Stimulated activated CD4-positive, alpha-beta T cell treated with anti-CD3 and anti-CD28 coated beads, Interleukin-2, amount 100 ng/mL, for 48 hours (primary cell): ENCODE measurements around the gene SLC10A2.

ENCODE experiments used
- DNase-seq, 2 donors: peaks; one replicate each; pipeline ENCODE4 v3.0.0-alpha.2; 2020

SLC10A2 gene

DNA sequence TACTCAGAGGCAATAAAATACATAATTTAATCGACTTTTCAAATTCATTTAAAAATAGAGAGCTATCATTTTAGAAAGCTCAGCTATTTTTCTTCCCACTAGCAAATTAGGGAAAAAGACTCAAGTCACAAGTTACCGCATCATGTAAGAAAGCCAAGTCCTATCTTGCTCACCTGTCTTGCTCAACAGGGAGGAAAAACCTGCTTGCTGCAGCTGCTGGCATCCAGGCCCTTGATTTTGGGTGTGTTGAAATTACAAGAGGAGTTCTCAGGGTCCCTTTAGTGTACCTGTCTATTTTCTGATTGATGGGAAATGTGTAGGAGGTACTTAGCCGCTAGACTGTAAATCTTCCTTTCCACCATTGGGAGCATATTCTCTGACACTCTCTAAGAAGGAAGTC is 22.2 kb downstream of the SLC10A2 start:
- DNase-seq: no peak

- DNase-seq: no peak
These were observed 26.2 kb downstream of the SLC10A2 start for GRCh38 chr13:103040006-103040405.

- no peak for DNase-seq
These were observed 27.0 kb downstream of the SLC10A2 start for GRCh38 chr13:103039183-103039582.

DNA sequence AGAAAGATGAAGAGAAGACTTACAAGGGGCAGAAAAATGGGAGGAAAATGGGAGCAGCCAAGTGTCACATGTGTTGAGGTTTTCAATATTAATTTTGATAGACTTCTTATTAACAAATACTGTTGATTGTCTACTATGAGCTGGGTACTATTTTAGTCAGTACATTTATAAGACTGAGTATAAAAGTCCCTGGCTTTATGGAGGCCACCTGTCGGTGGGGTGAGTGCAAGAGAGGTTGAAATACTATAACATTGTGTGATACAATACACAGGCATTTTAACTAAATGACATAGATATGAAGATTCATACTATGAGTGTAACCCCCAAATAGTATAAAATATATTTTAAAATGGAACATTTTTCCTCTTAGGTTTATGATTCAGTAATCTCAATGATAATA is 29.9 kb downstream of the SLC10A2 start:
- DNase-seq: no peak

GRCh38 chr13:103033999-103034398 is 32.2 kb downstream of the SLC10A2 start:
- DNase-seq: no peak

GRCh38 chr13:103031332-103031873 is 34.8 kb downstream of the SLC10A2 start:
- DNase-seq: no peak

DNA sequence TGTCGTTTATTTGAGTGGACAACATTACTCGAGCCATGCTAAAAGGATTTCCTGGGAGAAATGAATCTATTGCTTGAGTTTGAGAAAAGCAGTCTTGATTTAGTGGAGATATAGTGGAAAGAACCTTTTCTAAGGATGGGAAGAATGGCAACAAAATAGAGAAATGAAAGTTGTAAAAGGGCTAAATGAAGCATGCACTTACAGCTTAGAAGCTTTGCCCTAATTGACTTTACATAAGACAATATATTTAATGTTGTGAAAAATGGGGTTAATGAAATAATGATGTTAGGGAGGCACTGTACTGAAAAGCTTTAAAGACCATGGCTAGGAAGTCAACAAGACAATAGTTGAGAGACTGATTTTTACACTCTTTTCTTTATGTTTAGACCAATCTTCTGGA is 35.4 kb downstream of the SLC10A2 start:
- DNase-seq: no peak

DNA sequence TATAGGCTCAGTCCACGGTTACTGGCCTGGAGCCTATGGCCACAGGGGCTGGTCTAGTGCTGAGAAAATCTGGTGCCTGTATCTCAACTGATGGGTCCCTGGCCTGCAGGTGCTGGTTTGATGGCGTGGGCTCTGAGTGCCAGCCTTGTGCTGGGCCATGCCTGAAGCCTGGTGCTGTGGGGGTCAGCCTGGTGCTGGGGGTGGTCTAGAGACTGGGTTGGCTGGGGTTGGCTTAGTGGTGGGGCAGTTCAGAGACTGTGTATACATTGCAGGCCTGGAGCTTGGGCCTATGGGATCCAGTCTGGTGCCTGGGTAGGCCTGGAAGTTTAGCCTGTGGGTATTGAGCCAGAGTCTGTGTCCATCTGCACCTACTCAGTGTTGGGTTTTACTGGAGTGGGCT is 36.4 kb downstream of the SLC10A2 start:
- DNase-seq: no peak

GRCh38 chr13:103022336-103022735 is 43.9 kb downstream of the SLC10A2 start:
- DNase-seq: no peak

- DNase-seq: no peak
These were observed 47.7 kb downstream of the SLC10A2 start for GRCh38 chr13:103018556-103018955.

DNA sequence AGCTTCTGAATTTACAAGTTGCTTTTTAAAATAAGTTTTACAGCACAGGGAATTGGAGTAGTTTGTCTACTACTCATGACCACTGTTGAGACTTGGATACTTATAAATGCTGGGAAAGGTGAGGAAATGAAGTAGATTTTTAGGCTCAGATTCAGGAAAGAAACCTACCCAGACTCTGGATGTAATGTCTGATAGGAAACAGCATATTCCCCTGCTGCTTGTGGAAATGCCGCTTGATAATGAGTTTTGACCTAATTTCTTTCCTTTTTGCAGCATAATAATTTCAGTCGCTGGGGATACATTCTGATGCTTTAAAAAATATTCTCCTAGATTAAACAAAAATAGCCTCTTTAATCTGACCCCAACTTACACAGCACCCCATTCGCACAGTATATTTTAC is 53.6 kb downstream of the SLC10A2 start:
- DNase-seq: no peak

GRCh38 chr13:103009051-103009840 is 57.0 kb downstream of the SLC10A2 start:
- no peak for DNase-seq

DNA sequence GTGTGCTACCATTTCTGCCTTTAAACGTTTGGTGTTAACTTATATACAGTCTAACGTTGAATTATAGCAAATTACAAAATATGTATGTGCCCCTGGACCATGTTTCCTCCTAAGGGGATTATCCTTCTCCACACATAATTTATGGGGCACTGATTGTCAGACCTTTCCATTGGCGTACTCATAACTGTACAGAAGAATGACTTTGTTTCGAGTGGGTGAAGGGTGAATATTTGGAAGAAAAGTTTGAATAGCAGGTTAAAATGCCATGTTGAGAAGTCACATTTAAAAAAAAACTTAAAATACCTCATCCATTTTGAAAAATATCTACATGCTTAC is 58.8 kb downstream of the SLC10A2 start:
- no peak for DNase-seq

DNA sequence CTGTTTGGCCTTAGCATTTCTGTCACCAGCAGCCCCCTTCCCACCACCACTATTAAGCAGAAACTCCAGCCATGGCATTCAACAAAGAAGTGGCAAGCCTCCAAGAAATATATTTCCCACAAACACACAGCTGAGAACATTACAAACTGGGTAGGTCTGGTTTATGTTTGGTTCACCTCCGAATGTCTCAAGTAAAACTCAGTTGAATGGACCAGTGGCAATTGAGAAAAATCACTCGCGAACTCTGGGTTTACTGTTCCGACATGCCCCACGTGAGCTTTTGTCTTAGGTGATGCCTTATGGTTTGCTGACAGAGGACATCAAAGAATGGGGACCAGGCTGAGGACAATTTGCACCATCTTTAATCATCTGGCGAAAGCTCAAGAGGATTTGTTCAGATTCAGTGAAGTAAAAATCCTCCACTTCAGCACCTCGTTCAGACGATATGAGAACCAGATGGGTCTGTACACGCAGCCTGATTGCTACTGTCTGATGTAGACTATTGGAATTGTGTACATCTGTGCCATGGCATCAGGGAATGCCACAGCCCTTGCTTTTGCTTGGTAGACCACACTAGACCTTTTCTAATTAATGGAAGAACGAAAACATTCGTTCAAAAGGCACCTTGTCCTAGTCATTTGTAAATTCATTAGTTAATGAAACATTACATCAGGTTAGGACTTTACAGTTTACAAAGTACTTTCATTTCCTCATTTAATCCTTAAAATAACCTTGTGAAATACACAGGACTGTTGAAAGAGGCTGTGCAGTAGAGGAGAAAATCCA is 59.4 kb downstream of the SLC10A2 start:
- no peak for DNase-seq

DNA sequence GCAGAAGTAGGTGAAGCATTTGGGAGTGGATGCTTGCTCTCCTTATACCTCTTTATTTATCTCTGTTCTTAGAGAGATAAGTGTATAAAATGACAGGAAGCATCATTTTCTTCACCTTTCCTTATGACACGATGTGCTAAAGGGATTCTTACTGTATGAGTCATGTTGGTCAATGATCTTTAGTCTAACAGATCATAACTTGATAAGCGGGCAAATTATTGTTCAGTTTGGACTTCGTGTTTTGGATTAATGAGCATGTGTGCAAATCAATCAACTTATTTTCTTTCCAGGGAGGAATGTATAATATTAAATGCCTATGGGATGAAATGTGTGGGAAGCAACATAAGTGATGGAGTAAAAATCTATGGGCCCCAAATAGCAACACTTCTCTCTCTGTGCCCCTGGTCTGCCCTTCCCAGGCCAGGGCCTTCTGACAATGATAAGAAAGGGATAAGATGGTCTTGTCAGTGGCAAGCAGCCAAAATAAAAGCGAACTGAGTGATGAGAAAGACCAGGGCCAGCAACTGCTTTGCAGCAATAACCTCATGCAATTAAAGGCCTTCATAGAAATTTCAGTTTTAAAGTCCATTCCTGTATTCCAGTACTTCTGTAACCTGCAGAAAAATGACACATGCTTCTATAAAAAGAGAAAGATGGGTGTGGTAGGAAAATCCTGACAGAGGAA is 61.4 kb downstream of the SLC10A2 start:
- no peak for DNase-seq

- DNase-seq: no peak
These were observed 62.6 kb downstream of the SLC10A2 start for GRCh38 chr13:103003631-103004030.

GRCh38 chr13:103002279-103002678 is 63.9 kb downstream of the SLC10A2 start:
- no peak for DNase-seq

DNA sequence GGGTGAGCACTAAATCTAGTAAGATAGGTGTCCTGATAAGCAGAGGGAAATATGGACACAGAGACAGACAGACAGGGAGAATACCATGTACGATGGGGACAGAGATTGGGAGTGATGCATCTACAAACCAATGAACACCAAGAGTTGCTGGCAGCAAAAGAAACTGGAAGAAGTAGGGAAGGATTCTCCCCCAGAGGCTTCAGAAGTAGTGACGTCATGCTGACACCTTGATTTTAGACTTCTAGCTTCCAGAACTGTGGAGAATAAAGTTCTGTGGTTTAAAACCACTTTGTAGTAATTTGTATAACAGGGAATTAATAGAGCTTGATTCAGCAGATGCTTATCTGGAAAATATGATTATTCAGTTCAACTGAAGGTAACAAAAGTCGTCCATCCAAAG is 66.1 kb downstream of the SLC10A2 start:
- DNase-seq: no peak

DNA sequence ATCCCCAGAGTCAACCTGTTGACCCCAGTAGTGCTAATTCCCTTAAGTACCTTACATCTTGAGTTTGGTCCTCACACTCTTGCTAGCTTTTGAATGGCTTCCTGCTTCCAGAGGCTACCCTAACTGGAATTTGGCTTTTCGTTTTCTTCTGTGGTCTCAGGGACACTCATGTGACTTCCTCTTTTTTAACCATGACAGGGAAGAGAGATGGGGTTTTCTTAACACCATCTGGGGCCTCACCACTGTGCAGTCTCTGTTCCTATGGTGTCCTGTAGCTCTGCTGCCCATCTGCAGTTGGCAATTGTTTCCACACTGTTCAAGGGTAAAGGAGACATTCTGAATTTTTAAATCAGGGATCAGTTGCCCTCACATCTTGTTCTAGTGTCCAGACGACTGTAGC is 66.7 kb downstream of the SLC10A2 start:
- DNase-seq: no peak
